Cardiac fibroblast (primary cell): ENCODE results near the gene REEP3.

Experiments
- DNase-seq, 2 donors: peaks; one replicate each; pipeline versions ENCODE4 v3.0.0 to v3.0.0-alpha.2; 2010; ENCODE audit warnings: low read depth in 2 of 2
- H3K4me3 ChIP-seq, 2 donors: replicated peaks in 1 of 2; 1 replicate in 1 of 2; 2 replicates in 1 of 2; pipeline ENCODE4 v1.5.1; 2011; ENCODE audit warnings: low read depth in 2 of 2, low read length in 2 of 2, mild to moderate bottlenecking in 2 of 2, moderate library complexity in 1 of 2
- CTCF ChIP-seq: IDR thresholded peaks from one replicate; pipeline ENCODE4 v1.5.1; 2011; ENCODE audit warnings: low read depth, mild to moderate bottlenecking, low read length, inconsistent platforms

REEP3 gene

GRCh38 chr10:63583397-63583796, 62.2 kb downstream of the REEP3 start:
- no peak for TF ChIP-seq CTCF
- no peak overlapping the region for H3K4me3 ChIP-seq
- no peak for DNase-seq

GRCh38 chr10:63583909-63584724, 62.9 kb downstream of the REEP3 start:
- H3K4me3 ChIP-seq, result no peak overlapping the region
- DNase-seq, result no peak
- no peak for TF ChIP-seq CTCF

- no peak for DNase-seq
- TF ChIP-seq CTCF, result no peak
- no peak overlapping the region for H3K4me3 ChIP-seq
These were observed 63.5 kb downstream of the REEP3 start for GRCh38 chr10:63584725-63585035.

GRCh38 chr10:63585041-63585440, 63.8 kb downstream of the REEP3 start:
- no peak overlapping the region for H3K4me3 ChIP-seq
- no peak for DNase-seq
- TF ChIP-seq CTCF, result no peak

GRCh38 chr10:63586043-63586442, 64.8 kb downstream of the REEP3 start:
- no peak overlapping the region for H3K4me3 ChIP-seq
- DNase-seq, result no peak
- no peak for TF ChIP-seq CTCF

- no peak for TF ChIP-seq CTCF
- DNase-seq, result no peak
- H3K4me3 ChIP-seq, result no peak overlapping the region
These were observed 66.0 kb downstream of the REEP3 start for GRCh38 chr10:63587191-63587590.
